HCT116 (cell line): ENCODE data around the gene NCOA5. TPM values are rescaled to one million over a fixed set of nuclear protein-coding genes. Genes with fewer than 3 reads are reported as not detected.
A peak's percentile ranks its signal among the peaks of the same experiment; 100 is the strongest.

Experiments
- ATAC-seq: fragments of 200-7000 bp; cut with Tn5 transposase; 2 replicates; pipeline ENCODE4 v1.9.1; 2020; ENCODE audit warnings: mild to moderate bottlenecking, moderate library complexity
- BruUV-seq: library from RNA; stranded (reverse); fragments of 400-500 nt; replicated peaks from 2 replicates; lab custom pipeline; 2021; lab: Mats Ljungman, UMichigan
- CTCF ChIA-PET: fragments of 300-600 bp; sonication (Branson Sonifier 250); formaldehyde crosslinking; loops from one replicate; lab custom pipeline; 2021; ENCODE audit warnings: antibody characterized with exemption; lab: Charles Lee
- POLR2A ChIA-PET: fragments of 300-600, 350-600 bp; sonication (Branson Sonifier 250); formaldehyde crosslinking; loops from one replicate; lab custom pipeline; 2021; ENCODE audit warnings: antibody characterized with exemption; lab: Charles Lee
- RAD21 ChIA-PET, 2 experiments: fragments of 300-600 bp; sonication (Branson Sonifier 250); formaldehyde crosslinking; loops; one replicate each; lab custom pipeline; 2023; ENCODE audit warnings: low total read pairs in 2 of 2; ENCODE audit not compliant: uncharacterized antibody in 2 of 2, unreplicated experiment in 2 of 2, low non-redundant PET in 1 of 2; lab: Charles Lee
- DNase-seq: peaks from one replicate; pipeline ENCODE4 v3.0.0-alpha.2; 2010; ENCODE audit warnings: low read depth, low spot score
- H2AFZ ChIP-seq: fragments of 200-600 bp; shearing (Covaris generic), sonication (generic); 2 replicates; pipeline ENCODE4 v1.6.1; 2017; ENCODE audit warnings: low read depth, mixed run types, mixed read lengths, antibody characterized with exemption, low read length; ENCODE audit not compliant: poor library complexity, severe bottlenecking
- H3K27ac ChIP-seq: 2 replicates; pipeline ENCODE4 v1.5.1; 2012; ENCODE audit warnings: low read depth, low read length
- H3K27me3 ChIP-seq: fragments of 200-600 bp; sonication (generic); 2 replicates; pipeline ENCODE4 v1.6.1; 2016; ENCODE audit warnings: mixed run types, low read length, mixed read lengths; ENCODE audit not compliant: insufficient read depth
- H3K36me3 ChIP-seq, 2 experiments: fragments of 200-500 bp in 1 of 2; fragments of 200-600 bp in 1 of 2; sonication (Bioruptor generic) in 1 of 2; sonication (generic) in 1 of 2; 2 replicates each; pipeline versions ENCODE4 v1.5.1 to v1.6.1; 2014 to 2016; ENCODE audit warnings: low read length in 2 of 2, inconsistent platforms in 1 of 2, mixed read lengths in 1 of 2, mixed run types in 1 of 2; ENCODE audit not compliant: insufficient read depth in 2 of 2, control insufficient read depth in 1 of 2
- H3K4me1 ChIP-seq, 2 experiments: fragments of 200-600 bp in 1 of 2; sonication (generic) in 1 of 2; 2 replicates each; pipeline versions ENCODE4 v1.5.1 to v1.6.1; 2012 to 2017; ENCODE audit warnings: low read length in 2 of 2, inconsistent platforms in 1 of 2, mild to moderate bottlenecking in 1 of 2, mixed read lengths in 1 of 2, mixed run types in 1 of 2, moderate library complexity in 1 of 2; ENCODE audit not compliant: insufficient read depth in 2 of 2, control insufficient read depth in 1 of 2
- H3K4me2 ChIP-seq: fragments of 200-600 bp; sonication (generic); 2 replicates; pipeline ENCODE4 v1.6.1; 2017; ENCODE audit warnings: mixed run types, low read length, mixed read lengths
- H3K4me3 ChIP-seq, 2 experiments: fragments of 200-600 bp in 1 of 2; sonication (generic) in 1 of 2; replicated peaks in 1 of 2; 2 replicates each; pipeline ENCODE4 v1.5.1; 2011 to 2016; ENCODE audit warnings: low read length in 2 of 2, control low read depth in 1 of 2, low read depth in 1 of 2, mild to moderate bottlenecking in 1 of 2, mixed read lengths in 1 of 2, mixed run types in 1 of 2
- H3K79me2 ChIP-seq: fragments of 200-600 bp; sonication (generic); 2 replicates; pipeline ENCODE4 v1.6.1; 2017; ENCODE audit warnings: mild to moderate bottlenecking, mixed run types, low read length, moderate library complexity, mixed read lengths; ENCODE audit not compliant: insufficient read depth
- H3K9ac ChIP-seq: fragments of 200-600 bp; sonication (generic); 2 replicates; pipeline ENCODE4 v1.6.1; 2016; ENCODE audit warnings: low read length, mixed read lengths
- H3K9me2 ChIP-seq: fragments of 200-600 bp; sonication (generic), shearing (Covaris generic); 2 replicates; pipeline ENCODE4 v1.6.1; 2017; ENCODE audit warnings: mixed run types, mild to moderate bottlenecking, moderate library complexity; ENCODE audit not compliant: insufficient read depth
- H3K9me3 ChIP-seq, 2 experiments: fragments of 200-500 bp in 1 of 2; fragments of 200-600 bp in 1 of 2; sonication (Bioruptor generic) in 1 of 2; sonication (generic) in 1 of 2; 2 replicates each; pipeline ENCODE4 v1.6.1; 2014 to 2017; ENCODE audit warnings: low read length in 2 of 2, mixed read lengths in 2 of 2, inconsistent platforms in 1 of 2, low read depth in 1 of 2, mild to moderate bottlenecking in 1 of 2, mixed run types in 1 of 2, moderate library complexity in 1 of 2; ENCODE audit not compliant: control insufficient read depth in 1 of 2, insufficient read depth in 1 of 2
- H4K20me1 ChIP-seq: fragments of 200-600 bp; sonication (generic), shearing (Covaris generic); 2 replicates; pipeline ENCODE4 v1.6.1; 2017; ENCODE audit warnings: mixed run types, mild to moderate bottlenecking, moderate library complexity; ENCODE audit not compliant: insufficient read depth
- CEBPB ChIP-seq: IDR thresholded peaks from 2 replicates; pipeline ENCODE4 v1.6.1; 2012; ENCODE audit warnings: low read depth
- ELF1 ChIP-seq: IDR thresholded peaks from 2 replicates; pipeline ENCODE4 v1.6.1; 2012; ENCODE audit warnings: low read depth, borderline replicate concordance
- EZH2phosphoT487 ChIP-seq: fragments of 200-600 bp; IDR thresholded peaks from 2 replicates; pipeline ENCODE4 v1.6.1; 2018; ENCODE audit warnings: antibody characterized with exemption, borderline replicate concordance
- FOSL1 ChIP-seq: IDR thresholded peaks from 2 replicates; pipeline ENCODE4 v1.6.1; 2012; ENCODE audit warnings: low read depth
- RAD21 ChIP-seq: IDR thresholded peaks from 2 replicates; pipeline ENCODE4 v1.6.1; 2012; ENCODE audit warnings: low read depth, mild to moderate bottlenecking
- TCF7L2 ChIP-seq: IDR thresholded peaks from 2 replicates; pipeline ENCODE4 v1.7.0; 2011; ENCODE audit warnings: borderline replicate concordance, inconsistent platforms; ENCODE audit not compliant: insufficient read depth, insufficient read length; ENCODE audit errors: extremely low read depth
- YY1 ChIP-seq: IDR thresholded peaks from 2 replicates; pipeline ENCODE4 v1.6.1; 2011; ENCODE audit warnings: low read length, low read depth, moderate library complexity, mild to moderate bottlenecking; ENCODE audit not compliant: insufficient replicate concordance; ENCODE audit errors: extremely low read depth
- intact Hi-C: fragments of 100-400 bp; cut with micrococcal nuclease; formaldehyde crosslinking; loops from 2 replicates; pipeline ENCODE4 v1.10.0; 2022
- total RNA-seq: library from RNA; stranded (reverse); gene quantifications from one replicate; pipeline ENCODE4 v1.2.1, GENCODE V29; 2021; ENCODE audit not compliant: unreplicated experiment
- TF ChIP-seq, protein P1 (sequence below), 3 experiments: fragments of 200-600 bp in 1 of 3; sonication (generic) in 1 of 3; IDR thresholded peaks in 2 of 3; conservative IDR thresholded peaks in 1 of 3; 2 replicates each; pipeline ENCODE4 v1.5.1; 2012 to 2017; ENCODE audit warnings: low read depth in 2 of 3, low read length in 2 of 3, antibody characterized with exemption in 1 of 3, borderline replicate concordance in 1 of 3, control low read depth in 1 of 3, mild to moderate bottlenecking in 1 of 3, mixed read lengths in 1 of 3, mixed run types in 1 of 3, moderate library complexity in 1 of 3; ENCODE audit not compliant: insufficient read depth in 1 of 3
- TF ChIP-seq, protein P2 (sequence below): IDR thresholded peaks from 2 replicates; pipeline ENCODE4 v1.6.1; 2012

Gene NCOA5
- total RNA-seq, 1 experiment from 2014 or later, result 31.6 TPM

DNA sequence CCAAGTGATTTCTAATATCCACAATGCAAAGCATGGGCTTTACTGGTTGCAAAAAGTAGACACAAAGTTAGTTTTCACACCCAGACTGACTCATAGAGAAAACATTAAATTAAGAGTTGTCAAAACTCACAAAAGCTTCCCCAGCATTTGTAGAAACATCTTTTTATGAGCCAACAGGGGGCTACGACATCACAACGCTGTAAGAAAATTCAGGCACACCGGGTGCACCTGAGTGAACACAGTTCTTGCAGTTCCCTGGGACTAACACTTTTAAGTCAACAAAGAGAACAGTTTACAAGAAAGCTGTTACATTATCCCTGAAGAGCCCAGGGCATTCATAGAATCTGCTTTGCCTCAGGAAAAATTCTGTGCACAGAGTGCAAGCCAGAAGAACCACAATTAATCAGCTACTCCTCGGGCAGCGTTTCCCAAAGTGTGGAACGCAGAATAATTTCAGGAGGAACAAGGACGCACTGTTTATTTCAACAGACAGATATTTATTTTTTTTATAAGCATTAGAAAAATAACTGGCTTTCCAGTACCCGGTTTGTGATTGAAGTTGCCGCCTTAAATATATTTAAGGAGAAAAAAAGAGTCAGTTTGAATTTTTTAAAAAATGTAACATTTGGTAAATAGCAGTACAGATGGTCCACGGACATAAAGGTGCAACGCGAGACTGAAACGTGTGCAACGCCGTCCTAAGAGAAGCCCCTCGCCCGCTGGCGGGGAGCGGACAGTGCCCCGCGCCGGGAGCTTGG lies 1.2 kb downstream of the NCOA5 start:
- Histone ChIP-seq H4K20me1 (peaks cover 29% of the 10 kb centered on the region; the same call in 1 of the 2 replicates), H3K27me3 (no peaks in the 10 kb centered on the region), H3K27ac (peak overlapping the region; percentile 95), H3K4me3 (peak overlapping the region; percentile 84 to 93), H3K79me2 (peaks cover 59% of the 10 kb centered on the region), H3K36me3 (no peaks in the 10 kb centered on the region), H3K4me1 (peaks cover 28 to 50% of the 10 kb centered on the region in 2 experiments), H2AFZ (no peak overlapping the region), H3K9me3 (no peaks in the 10 kb centered on the region), H3K4me2 (peak overlapping the region; percentile 79), H3K9me2 (no peaks in the 10 kb centered on the region), H3K9ac (peak overlapping the region; percentile 92)
- TSS peak; percentile 39 for BruUV-seq
- ATAC-seq, result no peak
- TF ChIP-seq ELF1, result no peak
- TF ChIP-seq, protein P1, sequence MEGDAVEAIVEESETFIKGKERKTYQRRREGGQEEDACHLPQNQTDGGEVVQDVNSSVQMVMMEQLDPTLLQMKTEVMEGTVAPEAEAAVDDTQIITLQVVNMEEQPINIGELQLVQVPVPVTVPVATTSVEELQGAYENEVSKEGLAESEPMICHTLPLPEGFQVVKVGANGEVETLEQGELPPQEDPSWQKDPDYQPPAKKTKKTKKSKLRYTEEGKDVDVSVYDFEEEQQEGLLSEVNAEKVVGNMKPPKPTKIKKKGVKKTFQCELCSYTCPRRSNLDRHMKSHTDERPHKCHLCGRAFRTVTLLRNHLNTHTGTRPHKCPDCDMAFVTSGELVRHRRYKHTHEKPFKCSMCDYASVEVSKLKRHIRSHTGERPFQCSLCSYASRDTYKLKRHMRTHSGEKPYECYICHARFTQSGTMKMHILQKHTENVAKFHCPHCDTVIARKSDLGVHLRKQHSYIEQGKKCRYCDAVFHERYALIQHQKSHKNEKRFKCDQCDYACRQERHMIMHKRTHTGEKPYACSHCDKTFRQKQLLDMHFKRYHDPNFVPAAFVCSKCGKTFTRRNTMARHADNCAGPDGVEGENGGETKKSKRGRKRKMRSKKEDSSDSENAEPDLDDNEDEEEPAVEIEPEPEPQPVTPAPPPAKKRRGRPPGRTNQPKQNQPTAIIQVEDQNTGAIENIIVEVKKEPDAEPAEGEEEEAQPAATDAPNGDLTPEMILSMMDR (IDR thresholded peaks at IDR 0.05 in 2 of 3, conservative IDR thresholded peaks at IDR 0.05 in 1 of 3; ENCODE audit: borderline replicate concordance in 1 of 3, insufficient read depth in 1 of 3, low read depth in 2 of 3, low read length in 2 of 3), result 0 out of 6 replicates have a peak, but pooled peaks of 1 of the 3 experiments have one; percentile 2
- peak; percentile 14 for TF ChIP-seq TCF7L2
- POLR2A ChIA-PET, result interaction anchor here (1.2 kb wide), 1 partner anchor 275 kb away, joined by 3 read pairs; no protein-coding TSS in a partner anchor
- RAD21 ChIA-PET, result no interaction called here
- no peak for DNase-seq
- CTCF ChIA-PET, result interaction anchor here (1.6 to 2.4 kb wide), 2 partner anchors 74 to 119 kb away, joined by 4 to 12 read pairs; no protein-coding TSS in a partner anchor
- intact Hi-C loops, result no loop called here

DNA sequence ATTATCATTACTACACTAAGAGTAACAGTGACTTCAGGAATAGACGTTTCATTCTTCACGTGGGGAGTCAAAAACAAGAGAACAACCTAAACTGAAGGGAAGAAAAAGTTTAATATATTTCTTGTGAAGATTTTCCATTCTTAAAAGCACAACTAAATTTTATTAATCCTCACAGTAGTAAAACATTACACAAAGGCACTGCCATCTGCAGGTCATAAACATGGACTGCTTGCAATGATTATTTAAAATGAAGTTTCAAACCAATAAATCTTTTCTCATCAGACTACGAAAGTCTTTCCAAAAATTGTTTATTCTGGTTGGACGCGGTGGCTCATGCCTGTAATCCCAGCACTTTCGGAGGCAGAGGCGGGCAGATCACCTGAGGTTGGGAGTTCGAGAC lies 2.6 kb downstream of the NCOA5 start:
- no peak for ATAC-seq
- no peak overlapping the region for H3K27ac ChIP-seq

More for the DNA sequence above, 2.6 kb downstream of the NCOA5 start:
- H3K79me2 ChIP-seq, result peaks cover 74% of the 10 kb centered on the region
- ChIA-PET POLR2A (no interaction called here), RAD21 (no interaction called here), CTCF (interaction anchor here (1.0 to 2.4 kb wide), 3 partner anchors 64 to 100 kb away, joined by 3 to 12 read pairs (median 4); no protein-coding TSS in a partner anchor)
- no peak overlapping the region for H3K4me3 ChIP-seq
- H4K20me1 ChIP-seq, result peaks cover 31% of the 10 kb centered on the region; the same call in 1 of the 2 replicates
- no peak overlapping the region for H3K9ac ChIP-seq
- TF ChIP-seq EZH2phosphoT487 (no peak), YY1 (no peak), CEBPB (no peak), FOSL1 (no peak), RAD21 (peak; percentile 28; the same call in 1 of the 2 replicates)
- TF ChIP-seq, protein P1 (IDR thresholded peaks at IDR 0.05 in 2 of 3, conservative IDR thresholded peaks at IDR 0.05 in 1 of 3; ENCODE audit: borderline replicate concordance in 1 of 3, insufficient read depth in 1 of 3, low read depth in 2 of 3, low read length in 2 of 3), result peak; percentile 28 to 53 (median 37); a peak in 5 of 6 replicates
- TF ChIP-seq, protein P2, sequence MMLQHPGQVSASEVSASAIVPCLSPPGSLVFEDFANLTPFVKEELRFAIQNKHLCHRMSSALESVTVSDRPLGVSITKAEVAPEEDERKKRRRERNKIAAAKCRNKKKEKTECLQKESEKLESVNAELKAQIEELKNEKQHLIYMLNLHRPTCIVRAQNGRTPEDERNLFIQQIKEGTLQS, result no peak
- H3K36me3 ChIP-seq, result no peaks in the 10 kb centered on the region
- peaks cover 28 to 50% of the 10 kb centered on the region in 2 experiments for H3K4me1 ChIP-seq
- no peak for DNase-seq
- no peaks in the 10 kb centered on the region for H3K27me3 ChIP-seq
- no peak overlapping the region for H2AFZ ChIP-seq
- H3K9me3 ChIP-seq, result no peaks in the 10 kb centered on the region
- H3K4me2 ChIP-seq, result peak overlapping the region; percentile 10; the same call in 1 of the 2 replicates
- intact Hi-C loops, result loop anchor here (1.0 kb wide), 1 partner anchor 64 kb away; no protein-coding TSS in a partner anchor
- no peaks in the 10 kb centered on the region for H3K9me2 ChIP-seq
- no TSS peak for BruUV-seq
